HG02885 (cell line): Measurements from ENCODE around the gene OR2A12.
"Not testable (repeated sequence)": the region's sequence is repeated elsewhere in the genome, so short reads cannot be mapped to it uniquely, and the experiment has no call there.

Experiments
- ATAC-seq: cut with Tn5 transposase; IDR thresholded peaks from one replicate; pipeline ENCODE4 v1.9.1; 2021; ENCODE audit warnings: mild to moderate bottlenecking; ENCODE audit not compliant: unreplicated experiment, poor library complexity

Gene OR2A12

GRCh38 chr7:144085978-144086377 is at the start of gene OR2A12:
TSS of gene OR2A12 (plus strand) at chr7:144086278. CDS start at chr7:144095108, 8,830 bp downstream.
- no peak for ATAC-seq

DNA sequence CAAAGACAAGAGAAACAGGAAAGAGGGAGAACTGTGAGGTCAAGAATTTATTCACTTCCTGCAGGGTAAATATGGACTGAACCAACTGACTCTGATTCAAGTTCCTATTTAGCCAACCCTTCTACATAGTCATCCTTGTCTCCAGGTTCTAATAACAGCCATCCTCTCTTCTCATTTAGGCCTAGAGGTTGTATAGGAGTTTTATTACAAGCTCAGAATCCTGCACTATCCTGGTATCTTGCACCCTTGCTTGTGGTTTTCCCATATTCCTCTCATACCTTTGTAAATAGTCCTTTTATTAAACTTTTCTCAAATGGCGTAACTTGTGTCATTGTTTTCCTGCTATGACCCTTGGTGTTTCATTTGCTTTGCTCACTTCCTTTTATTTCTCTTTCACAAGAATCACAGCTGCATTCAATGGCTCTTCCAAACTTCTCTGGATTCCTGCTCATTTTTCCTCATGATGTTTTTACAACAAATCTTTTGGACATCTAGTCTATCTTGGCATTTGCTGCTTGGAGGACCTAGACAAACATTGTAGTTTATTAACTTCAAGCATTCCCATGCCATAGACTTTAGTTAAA is 49.7 kb upstream of the OR2A12 start:
- ATAC-seq = no peak

DNA sequence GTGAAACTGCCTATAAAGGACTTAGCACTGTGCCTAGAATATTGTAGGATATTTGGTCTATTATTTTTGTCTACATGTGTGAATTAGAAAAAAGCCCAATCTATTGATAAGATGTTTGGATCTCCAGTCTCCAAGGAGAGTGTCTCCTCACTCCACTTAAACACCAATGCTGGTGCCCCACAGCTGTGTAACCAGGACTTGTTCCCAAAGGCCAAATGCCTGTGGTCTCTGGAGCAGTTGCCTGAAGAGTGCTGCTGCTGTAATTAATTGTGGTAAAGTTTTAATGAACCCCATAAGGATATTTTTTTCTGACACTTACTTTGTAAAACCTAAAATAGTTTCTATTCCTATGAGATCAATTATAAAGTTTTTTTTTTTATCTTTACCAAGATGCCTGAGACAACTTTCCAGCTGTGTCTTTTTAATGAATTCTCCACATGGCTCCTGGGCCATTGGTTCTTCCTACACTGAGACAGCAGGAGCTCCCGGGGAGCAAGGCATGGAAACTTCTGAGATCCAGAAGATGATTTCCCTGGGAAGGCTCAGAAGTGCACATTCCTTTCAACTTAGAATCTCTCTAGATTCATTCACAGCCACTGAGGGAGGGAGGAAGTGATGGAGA is 48.6 kb upstream of the OR2A12 start:
- no peak for ATAC-seq

- ATAC-seq = no peak
These were observed 47.2 kb upstream of the OR2A12 start for GRCh38 chr7:144038887-144039286.

- ATAC-seq = no peak
These were observed 37.4 kb upstream of the OR2A12 start, which contains the start of gene OR2A5 for GRCh38 chr7:144048648-144049047. TSS of gene OR2A5 (plus strand) at chr7:144048948. CDS start at chr7:144050402, 1,454 bp downstream.

- no peak for ATAC-seq
These were observed 36.6 kb upstream of the OR2A12 start for GRCh38 chr7:144049491-144049890.

DNA sequence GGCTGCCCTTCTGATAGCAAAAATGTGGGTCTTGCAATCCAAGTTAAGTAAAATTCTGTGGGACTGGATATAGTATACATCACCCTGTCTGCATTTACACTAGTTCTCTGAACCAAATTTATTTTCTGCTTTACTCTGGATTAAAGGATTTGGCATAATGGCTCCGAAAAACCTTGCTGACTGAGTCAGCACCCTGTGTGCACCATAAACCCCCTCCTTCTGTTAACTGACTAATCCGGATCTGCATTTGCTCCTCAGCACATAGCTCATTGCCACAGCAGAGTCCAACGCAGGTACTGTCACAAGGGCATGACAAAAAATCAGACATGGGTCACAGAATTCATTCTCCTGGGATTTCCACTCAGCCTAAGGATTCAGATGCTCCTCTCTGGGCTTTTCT is 36.0 kb upstream of the OR2A12 start:
- no peak for ATAC-seq

GRCh38 chr7:144050884-144051283 is 35.2 kb upstream of the OR2A12 start:
- not testable (repeated sequence) for ATAC-seq

- no peak for ATAC-seq
These were observed 28.1 kb upstream of the OR2A12 start for GRCh38 chr7:144057954-144058353.

- ATAC-seq = no peak
These were observed 22.4 kb upstream of the OR2A12 start for GRCh38 chr7:144063710-144064109.

DNA sequence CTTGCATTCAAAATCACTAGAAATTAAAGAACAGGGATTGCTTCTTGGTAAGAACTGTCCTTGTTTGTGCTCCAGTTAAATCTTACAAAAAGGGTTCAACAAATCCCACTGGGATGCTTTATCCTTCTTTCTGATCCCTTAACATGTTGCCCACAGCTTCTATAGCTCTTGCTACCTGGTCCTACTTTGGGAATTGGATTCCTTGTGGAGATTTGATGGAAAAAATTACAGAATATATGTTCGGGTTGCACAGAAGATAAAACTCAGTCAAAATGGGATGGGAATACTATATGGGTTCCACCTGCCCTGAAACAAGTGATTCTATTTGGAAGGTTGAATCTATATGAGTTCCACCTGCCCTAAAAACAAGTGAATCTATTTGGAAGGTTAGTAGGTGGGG is 16.6 kb upstream of the OR2A12 start, which contains the start of gene OR2A25:
OR2A25 (plus strand) TSS at position 301 of the 400 bp plus-strand sequence. CDS start 4,409 bp downstream, outside the sequence.
- ATAC-seq = no peak

GRCh38 chr7:144069953-144070352 is 16.1 kb upstream of the OR2A12 start:
- no peak for ATAC-seq

DNA sequence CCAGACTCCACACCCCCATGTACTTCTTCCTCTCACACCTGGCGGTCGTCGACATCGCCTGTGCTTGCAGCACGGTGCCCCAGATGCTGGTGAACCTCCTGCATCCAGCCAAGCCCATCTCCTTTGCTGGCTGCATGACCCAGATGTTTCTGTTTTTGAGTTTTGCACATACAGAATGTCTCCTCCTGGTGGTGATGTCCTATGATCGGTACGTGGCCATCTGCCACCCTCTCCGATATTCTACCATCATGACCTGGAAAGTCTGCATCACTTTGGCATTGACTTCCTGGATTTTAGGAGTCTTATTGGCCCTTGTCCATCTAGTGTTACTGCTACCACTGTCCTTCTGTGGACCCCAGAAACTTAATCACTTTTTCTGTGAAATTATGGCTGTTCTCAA is 11.7 kb upstream of the OR2A12 start:
- ATAC-seq = no peak

DNA sequence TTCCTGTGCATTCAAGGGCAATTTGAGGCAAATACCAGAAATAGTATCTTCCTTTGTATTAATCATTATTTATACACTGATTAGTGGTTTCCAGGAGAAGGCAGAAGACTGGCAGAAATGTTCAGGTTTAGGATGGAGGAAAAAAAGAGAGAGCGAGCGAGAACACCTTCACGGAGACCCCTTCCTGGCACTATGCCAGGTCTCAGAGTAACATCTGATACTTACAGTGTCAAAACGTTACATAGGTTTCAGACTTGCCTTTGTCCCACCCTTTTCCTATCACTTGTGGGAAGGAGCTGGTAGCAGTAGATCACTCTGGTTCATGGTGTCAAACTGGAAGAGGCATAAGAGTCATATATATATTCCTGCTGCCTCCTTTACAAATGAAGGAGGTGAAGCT is 652 bp downstream of the OR2A12 start:
- no peak for ATAC-seq

GRCh38 chr7:144087230-144087629 is 1.2 kb downstream of the OR2A12 start:
- ATAC-seq = no peak

DNA sequence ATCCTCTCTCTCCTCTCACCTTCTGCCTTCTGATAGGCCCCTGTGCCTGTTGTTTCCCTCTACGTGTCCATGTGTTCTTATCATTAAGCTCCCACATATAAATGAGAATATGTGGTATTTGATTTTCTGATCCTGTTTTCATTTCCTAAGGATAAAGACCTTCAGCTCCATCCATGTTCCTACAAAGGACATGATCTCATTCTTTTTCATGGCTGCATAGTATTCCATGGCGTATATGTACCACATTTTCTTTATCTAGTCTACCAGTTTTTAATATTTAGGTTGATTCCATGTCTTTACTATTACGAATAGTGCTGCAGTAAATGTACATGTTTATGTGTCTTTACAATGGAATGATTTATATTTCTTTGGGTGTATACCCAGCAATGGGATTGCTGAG is 4.6 kb downstream of the OR2A12 start:
- ATAC-seq = no peak

DNA sequence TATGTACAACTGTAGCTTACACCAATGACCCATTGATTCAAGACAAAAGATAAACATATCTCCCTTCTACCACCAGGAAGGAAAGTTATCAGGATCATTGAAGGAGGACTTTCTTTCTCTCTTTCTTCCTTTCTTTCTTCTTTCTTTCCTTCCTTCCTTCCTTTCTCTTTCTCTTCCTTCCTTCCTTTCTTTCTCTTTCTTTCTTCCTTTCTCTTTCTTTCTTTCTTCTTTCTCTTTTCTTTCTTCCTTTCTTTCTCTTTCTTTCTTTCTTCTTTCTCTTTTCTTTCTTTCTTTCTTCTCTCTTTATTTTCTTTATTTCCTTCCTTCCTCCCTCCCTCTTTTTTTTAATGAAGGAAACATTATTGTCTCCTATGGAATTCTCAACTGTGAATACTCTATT is 12.7 kb downstream of the OR2A12 start:
- no peak for ATAC-seq

- no peak for ATAC-seq
These were observed 14.5 kb downstream of the OR2A12 start for GRCh38 chr7:144100607-144101006.

- no peak for ATAC-seq
These were observed 16.0 kb downstream of the OR2A12 start for GRCh38 chr7:144102041-144102440.

- ATAC-seq = no peak
These were observed 19.1 kb downstream of the OR2A12 start for GRCh38 chr7:144105211-144105610.

GRCh38 chr7:144109283-144109682 is 23.2 kb downstream of the OR2A12 start, which contains the start of gene OR2A2:
TSS of gene OR2A2 (plus strand) at chr7:144109583. CDS start at chr7:144109583, 0 bp downstream.
- ATAC-seq = no peak

DNA sequence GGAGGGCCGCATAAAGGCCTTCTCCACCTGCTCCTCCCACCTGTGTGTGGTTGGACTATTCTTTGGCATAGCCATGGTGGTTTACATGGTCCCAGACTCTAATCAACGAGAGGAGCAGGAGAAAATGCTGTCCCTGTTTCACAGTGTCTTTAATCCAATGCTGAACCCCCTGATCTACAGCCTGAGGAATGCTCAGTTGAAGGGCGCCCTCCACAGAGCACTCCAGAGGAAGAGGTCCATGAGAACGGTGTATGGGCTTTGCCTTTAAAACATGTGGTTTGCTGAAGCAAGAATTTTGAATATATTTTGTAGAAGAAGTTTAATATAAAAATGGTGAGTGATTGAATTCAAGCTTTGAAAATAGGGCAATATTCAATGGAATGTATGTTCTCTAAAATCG is 24.2 kb downstream of the OR2A12 start:
- no peak for ATAC-seq
